Measurements from ENCODE around the gene CXorf58. TPM values are rescaled to one million over a fixed set of nuclear protein-coding genes. Genes with fewer than 3 reads are reported as not detected.
A peak's percentile ranks its signal among the peaks of the same experiment; 100 is the strongest.

The CXorf58 gene
- polyA plus RNA-seq, 2 of the 4 experiments (the other 2 are of a cell fraction), result 0.15 to 0.47 TPM

- H3K4me1 ChIP-seq, result peaks cover 66% of the 10 kb centered on the region
- POLR2A ChIA-PET, result interaction anchor here (1.0 to 6.0 kb wide), 9 partner anchors 12 to 159 kb away, joined by 5 to 218 read pairs (median 11); partner anchors contain the start of genes ACOT9, EIF2S3 and SAT1
- CTCF ChIA-PET, result interaction anchor here (0.6 to 10.0 kb wide), 65 partner anchors 10 to 568 kb away, joined by 3 to 312 read pairs (median 6); partner anchors contain the start of genes ACOT9, EIF2S3 and SAT1
- FAIRE-seq (peak; percentile 77), ATAC-seq (peak; percentile 83 to 84), DNase-seq (ENCODE audit: low read depth in 1 of 2, low spot score in 1 of 2) (peak; percentile 62 to 92)
- peak overlapping the region; percentile 22; the same call in 2 of the 3 replicates for H3K4me3 ChIP-seq
- 0% methylated on average over 1 of the region's 1 CpG for WGBS (ENCODE audit: missing lambda C conversion rate)
- peak overlapping the region; percentile 87 for H3K4me2 ChIP-seq
- TF ChIP-seq CTCF (IDR thresholded peaks at IDR 0.05) (peak; percentile 67), RARB (CRISPR knock-in tag; IDR thresholded peaks at IDR 0.05) (no peak), KDM5A (IDR thresholded peaks at IDR 0.05) (no peak), SMC3 (IDR thresholded peaks at IDR 0.05) (peak; percentile 96), RAD21 (conservative IDR thresholded peaks at IDR 0.05 in 1 of 2, IDR thresholded peaks at IDR 0.05 in 1 of 2) (peak; percentile 90 to 92), GATA3 (IDR thresholded peaks at IDR 0.05; ENCODE audit: borderline replicate concordance) (no peak), TP53 (CRISPR knock-in tag; IDR thresholded peaks at IDR 0.05) (no peak), NFE2L2 (conservative IDR thresholded peaks at IDR 0.05; ENCODE audit: low read length) (no peak), EHMT2 (IDR thresholded peaks at IDR 0.05; ENCODE audit: low read depth) (no peak), RNF2 (IDR thresholded peaks at IDR 0.05; ENCODE audit: borderline replicate concordance, low read depth) (no peak), MAX (IDR thresholded peaks at IDR 0.05) (peak; percentile 74), HEYL (CRISPR knock-in tag; IDR thresholded peaks at IDR 0.05) (0 out of 2 replicates have a peak, but pooled peaks have one; percentile 1), FOSB (CRISPR knock-in tag; IDR thresholded peaks at IDR 0.05) (no peak), ELK1 (IDR thresholded peaks at IDR 0.05; ENCODE audit: low read depth, low read length) (no peak), BCL3 (IDR thresholded peaks at IDR 0.05) (no peak)
- H3K9me3 ChIP-seq, result no peaks in the 10 kb centered on the region
- peak overlapping the region; percentile 91 to 95 for H3K27ac ChIP-seq
Observed at GRCh38 chrX:23901805-23902204, 6.0 kb upstream of the CXorf58 start.

- POLR2A ChIA-PET, result interaction anchor here (1.0 to 6.0 kb wide), 9 partner anchors 13 to 160 kb away, joined by 5 to 218 read pairs (median 11); partner anchors contain the start of genes ACOT9, EIF2S3 and SAT1
- H3K27ac ChIP-seq, result peak overlapping the region; percentile 91 to 95
- CTCF ChIA-PET, result interaction anchor here (0.5 to 10.0 kb wide), 63 partner anchors 9 to 569 kb away, joined by 3 to 312 read pairs (median 6); partner anchors contain the start of genes ACOT9, EIF2S3 and SAT1
- peak overlapping the region; percentile 87 for H3K4me2 ChIP-seq
- peak overlapping the region; percentile 22; the same call in 2 of the 3 replicates for H3K4me3 ChIP-seq
- FAIRE-seq, result peak; percentile 36
- peak in 1 of 2 experiments; percentile 76 for DNase-seq (ENCODE audit: low read depth in 1 of 2, low spot score in 1 of 2)
- H3K9me3 ChIP-seq, result no peaks in the 10 kb centered on the region
- H3K4me1 ChIP-seq, result peaks cover 60% of the 10 kb centered on the region
- ATAC-seq, result peak; percentile 45 to 48; a peak in 5 of 6 replicates
- WGBS (ENCODE audit: missing lambda C conversion rate), result 0% methylated on average over 2 of the region's 2 CpGs
- no peak for TF ChIP-seq MAX (IDR thresholded peaks at IDR 0.05)
- peak; percentile 75 to 86 for TF ChIP-seq RAD21 (conservative IDR thresholded peaks at IDR 0.05 in 1 of 2, IDR thresholded peaks at IDR 0.05 in 1 of 2)
- peak; percentile 61 for TF ChIP-seq SMC3 (IDR thresholded peaks at IDR 0.05)
- TF ChIP-seq HMGXB4 (CRISPR knock-in tag; IDR thresholded peaks at IDR 0.05; ENCODE audit: borderline replicate concordance), result no peak
- no peak for TF ChIP-seq JUN (IDR thresholded peaks at IDR 0.05)
- no peak for TF ChIP-seq NR3C1 (IDR thresholded peaks at IDR 0.05)
- no peak for TF ChIP-seq HDAC2 (IDR thresholded peaks at IDR 0.05)
- TF ChIP-seq CTCF (IDR thresholded peaks at IDR 0.05), result peak; percentile 59
- TF ChIP-seq KDM5A (IDR thresholded peaks at IDR 0.05), result no peak
- TF ChIP-seq RCOR1 (IDR thresholded peaks at IDR 0.05; ENCODE audit: low read depth, low read length), result no peak
Observed at GRCh38 chrX:23902419-23902818, 5.4 kb upstream of the CXorf58 start.

All from A549 (cell line).